Activated B cell treated with CpG ODN at 0.5 μM for 24 hours (primary cell): Measurements from ENCODE around the gene BEAN1. TPM values are rescaled to one million over a fixed set of nuclear protein-coding genes. Genes with fewer than 3 reads are reported as not detected.

Experiments
- ATAC-seq: fragments of 200-7000 bp; cut with Tn5 transposase; one replicate; pipeline ENCODE4 v1.10.0; 2021; ENCODE audit warnings: low read depth, mild to moderate bottlenecking, moderate library complexity
- CTCF ChIA-PET: fragments of 350-600 bp; sonication (Branson Sonifier 250); formaldehyde crosslinking; loops from one replicate; lab custom pipeline; 2021; ENCODE audit warnings: antibody characterized with exemption; lab: Charles Lee
- POLR2A ChIA-PET: fragments of 350-600 bp; sonication (Branson Sonifier 250); formaldehyde crosslinking; loops from one replicate; lab custom pipeline; 2021; ENCODE audit warnings: antibody characterized with exemption; lab: Charles Lee
- DNase-seq: peaks from one replicate; pipeline ENCODE4 v3.0.0; 2022
- H3K27ac Mint-ChIP-seq: one replicate; pipeline ENCODE4 v1.8.0; 2020; ENCODE audit warnings: mixed read lengths
- H3K27me3 Mint-ChIP-seq: one replicate; pipeline ENCODE4 v1.8.0; 2021; ENCODE audit warnings: mixed read lengths
- H3K36me3 Mint-ChIP-seq: one replicate; pipeline ENCODE4 v1.8.0; 2021; ENCODE audit warnings: low read depth, mixed read lengths
- H3K4me1 Mint-ChIP-seq: one replicate; pipeline ENCODE4 v1.8.0; 2021; ENCODE audit warnings: mixed read lengths
- H3K4me3 Mint-ChIP-seq: one replicate; pipeline ENCODE4 v1.8.0; 2020; ENCODE audit warnings: mild to moderate bottlenecking, mixed read lengths
- H3K9me3 Mint-ChIP-seq: one replicate; pipeline ENCODE4 v1.8.0; 2020; ENCODE audit warnings: mixed read lengths
- intact Hi-C: fragments of 100-400 bp; cut with micrococcal nuclease; formaldehyde crosslinking; loops from one replicate; pipeline ENCODE4 v1.15.1; 2024
- total RNA-seq: library from RNA; stranded (reverse); gene quantifications from 2 replicates; pipeline ENCODE4 v1.2.3, GENCODE V29; 2022
- TF ChIP-seq, protein P1 (sequence below): fragments of 200-600 bp; IDR thresholded peaks from one replicate; pipeline ENCODE4 v1.8.0; 2022; ENCODE audit warnings: antibody characterized with exemption, mild to moderate bottlenecking

The BEAN1 gene
- total RNA-seq, 1 donor from 2014 or later = not detected

DNA sequence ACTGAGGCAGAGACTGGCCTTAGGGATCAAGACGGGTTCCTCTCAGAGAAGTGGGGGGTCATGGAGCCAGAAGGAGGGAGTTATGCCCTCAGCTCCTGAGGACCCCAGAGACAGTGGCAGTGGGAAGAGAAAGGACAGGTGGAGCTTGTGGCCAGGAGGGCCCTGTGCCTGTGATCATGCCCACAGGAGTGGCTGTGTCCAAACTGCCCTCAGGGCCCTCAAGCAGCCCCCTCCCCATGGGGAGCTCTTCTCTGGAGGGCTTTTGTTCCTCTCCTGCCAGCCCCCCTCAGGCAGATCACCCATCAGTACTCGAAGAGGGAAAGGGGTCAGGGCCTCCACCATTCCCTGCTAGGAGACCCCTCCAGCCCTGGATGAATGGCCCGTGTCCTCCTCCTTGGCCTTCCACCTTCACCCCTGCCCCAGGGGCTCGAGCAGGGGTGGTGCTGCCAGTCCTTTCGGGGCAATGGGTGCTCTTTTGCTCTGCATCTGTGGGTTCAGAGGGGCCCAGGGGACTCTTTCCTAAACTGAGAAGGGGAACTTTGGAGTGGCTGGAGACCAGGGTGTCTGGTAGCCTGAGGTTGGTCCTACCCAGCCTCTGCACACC is 52.7 kb downstream of the BEAN1 start:
- DNase-seq = no peak
- H3K4me3 Mint-ChIP-seq = no peak overlapping the region
- ATAC-seq = no peak
- H3K4me1 Mint-ChIP-seq = peaks cover 26% of the 10 kb centered on the region
- POLR2A ChIA-PET = interaction anchor here (1.6 kb wide), 1 partner anchor 73 kb away, joined by 4 read pairs; the partner anchor contains the start of gene CKLF
- H3K36me3 Mint-ChIP-seq = no peaks in the 10 kb centered on the region
- TF ChIP-seq, protein P1, sequence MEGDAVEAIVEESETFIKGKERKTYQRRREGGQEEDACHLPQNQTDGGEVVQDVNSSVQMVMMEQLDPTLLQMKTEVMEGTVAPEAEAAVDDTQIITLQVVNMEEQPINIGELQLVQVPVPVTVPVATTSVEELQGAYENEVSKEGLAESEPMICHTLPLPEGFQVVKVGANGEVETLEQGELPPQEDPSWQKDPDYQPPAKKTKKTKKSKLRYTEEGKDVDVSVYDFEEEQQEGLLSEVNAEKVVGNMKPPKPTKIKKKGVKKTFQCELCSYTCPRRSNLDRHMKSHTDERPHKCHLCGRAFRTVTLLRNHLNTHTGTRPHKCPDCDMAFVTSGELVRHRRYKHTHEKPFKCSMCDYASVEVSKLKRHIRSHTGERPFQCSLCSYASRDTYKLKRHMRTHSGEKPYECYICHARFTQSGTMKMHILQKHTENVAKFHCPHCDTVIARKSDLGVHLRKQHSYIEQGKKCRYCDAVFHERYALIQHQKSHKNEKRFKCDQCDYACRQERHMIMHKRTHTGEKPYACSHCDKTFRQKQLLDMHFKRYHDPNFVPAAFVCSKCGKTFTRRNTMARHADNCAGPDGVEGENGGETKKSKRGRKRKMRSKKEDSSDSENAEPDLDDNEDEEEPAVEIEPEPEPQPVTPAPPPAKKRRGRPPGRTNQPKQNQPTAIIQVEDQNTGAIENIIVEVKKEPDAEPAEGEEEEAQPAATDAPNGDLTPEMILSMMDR = no peak
- intact Hi-C loops = loop anchor here (2.0 kb wide), 2 partner anchors 45 to 71 kb away; partner anchors contain the start of gene TK2
- peaks cover 7% of the 10 kb centered on the region for H3K27me3 Mint-ChIP-seq
- no peak overlapping the region for H3K27ac Mint-ChIP-seq
- CTCF ChIA-PET = interaction anchor here (0.8 to 2.1 kb wide), 8 partner anchors 28 to 122 kb away, joined by 3 to 9 read pairs (median 4); no protein-coding TSS in a partner anchor
- H3K9me3 Mint-ChIP-seq = no peaks in the 10 kb centered on the region

DNA sequence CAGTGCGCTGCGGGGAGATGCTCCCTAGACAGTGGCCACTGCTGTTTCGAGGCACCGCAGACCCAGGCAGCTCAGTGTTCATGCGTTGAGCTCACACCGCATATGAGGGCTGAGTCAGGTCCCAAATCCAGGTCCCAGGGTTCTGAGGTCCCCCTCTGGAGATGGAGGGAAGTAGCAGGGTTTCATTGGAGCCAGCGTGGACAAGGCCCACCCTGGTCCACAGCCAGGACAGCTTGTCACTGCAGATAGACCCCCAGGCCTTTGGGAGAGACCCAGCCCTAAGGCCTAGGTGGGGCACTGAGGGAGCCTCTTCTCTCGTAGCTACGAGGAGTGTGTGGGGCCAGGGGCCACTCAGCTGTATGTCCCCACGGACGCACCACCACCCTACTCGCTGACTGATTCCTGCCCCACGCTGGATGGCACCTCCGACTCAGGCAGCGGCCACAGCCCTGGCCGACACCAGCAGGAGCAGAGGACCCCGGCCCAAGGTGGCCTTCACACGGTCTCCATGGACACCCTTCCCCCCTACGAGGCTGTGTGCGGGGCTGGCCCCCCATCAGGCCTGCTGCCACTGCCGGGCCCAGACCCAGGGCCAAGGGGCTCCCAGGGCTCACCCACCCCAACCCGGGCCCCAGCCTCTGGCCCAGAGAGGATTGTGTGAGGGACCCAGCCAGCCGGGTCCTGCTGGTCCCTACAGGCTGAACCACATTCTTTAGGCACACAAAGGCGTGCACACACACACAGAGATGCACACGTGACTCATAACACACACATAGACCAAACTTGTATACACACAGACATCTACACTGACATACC is 53.4 kb downstream of the BEAN1 start:
- Mint-ChIP-seq H3K4me1 (peaks cover 21% of the 10 kb centered on the region), H3K4me3 (no peak overlapping the region), H3K9me3 (no peaks in the 10 kb centered on the region), H3K27me3 (peaks cover 5% of the 10 kb centered on the region), H3K27ac (no peak overlapping the region), H3K36me3 (no peaks in the 10 kb centered on the region)
- DNase-seq (no peak), ATAC-seq (no peak)
- TF ChIP-seq, protein P1 = no peak
- intact Hi-C loops = no loop called here
- POLR2A ChIA-PET = interaction anchor here (1.6 kb wide), 1 partner anchor 72 kb away, joined by 4 read pairs; the partner anchor contains the start of gene CKLF
- CTCF ChIA-PET = interaction anchor here (0.8 to 2.1 kb wide), 5 partner anchors 32 to 109 kb away, joined by 3 to 9 read pairs (median 4); no protein-coding TSS in a partner anchor

DNA sequence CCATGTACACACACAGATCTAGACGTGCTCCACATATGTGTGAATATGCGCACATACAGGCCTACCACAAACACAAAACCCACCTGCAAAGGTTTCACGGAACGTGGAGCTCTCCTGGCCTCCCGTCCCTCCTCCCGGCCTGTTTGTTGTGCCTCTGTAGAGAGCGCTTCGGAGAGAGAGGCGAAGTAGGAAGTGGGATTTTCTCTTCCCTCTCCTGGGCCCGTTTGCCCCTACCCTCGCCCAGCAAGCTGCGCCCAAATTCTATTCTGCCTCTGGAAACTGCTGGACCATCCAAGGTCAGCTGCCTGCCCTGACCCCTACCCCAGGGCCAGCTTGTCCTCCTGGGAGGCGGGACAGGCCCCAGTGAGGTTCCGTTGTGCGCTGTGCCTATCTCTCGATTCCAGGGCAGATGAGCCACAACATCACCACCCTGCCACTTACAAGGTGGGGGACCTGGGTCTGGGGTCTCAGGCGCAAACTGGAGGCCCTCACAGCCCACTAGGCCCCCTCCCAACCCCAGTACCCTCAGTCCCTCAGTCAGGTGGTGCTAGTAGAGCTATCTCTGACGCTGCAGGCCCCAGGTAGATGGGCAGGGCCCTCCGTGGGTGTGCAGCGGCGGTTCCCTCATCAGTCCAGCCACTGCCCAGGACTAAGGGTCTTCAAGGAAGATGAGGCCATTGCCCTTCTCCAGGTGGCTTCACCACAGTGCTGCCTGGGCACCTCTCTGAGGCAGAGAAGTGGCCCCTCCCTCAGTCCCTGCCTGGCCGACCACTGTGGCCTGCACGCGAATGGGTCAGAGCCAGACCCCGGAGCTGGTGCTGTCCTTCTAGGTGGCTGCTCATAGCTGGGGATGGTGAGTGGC is 54.2 kb downstream of the BEAN1 start:
- ChIA-PET POLR2A (no interaction called here), CTCF (interaction anchor here (1.6 to 2.1 kb wide), 2 partner anchors 63 to 76 kb away, joined by 3 to 9 read pairs; no protein-coding TSS in a partner anchor)
- Mint-ChIP-seq H3K4me3 (no peak overlapping the region), H3K9me3 (no peaks in the 10 kb centered on the region), H3K4me1 (peaks cover 20% of the 10 kb centered on the region), H3K36me3 (no peaks in the 10 kb centered on the region), H3K27ac (no peak overlapping the region), H3K27me3 (peaks cover 5% of the 10 kb centered on the region)
- ATAC-seq (no peak), DNase-seq (no peak)
- TF ChIP-seq, protein P1 = no peak
- intact Hi-C loops = no loop called here

DNA sequence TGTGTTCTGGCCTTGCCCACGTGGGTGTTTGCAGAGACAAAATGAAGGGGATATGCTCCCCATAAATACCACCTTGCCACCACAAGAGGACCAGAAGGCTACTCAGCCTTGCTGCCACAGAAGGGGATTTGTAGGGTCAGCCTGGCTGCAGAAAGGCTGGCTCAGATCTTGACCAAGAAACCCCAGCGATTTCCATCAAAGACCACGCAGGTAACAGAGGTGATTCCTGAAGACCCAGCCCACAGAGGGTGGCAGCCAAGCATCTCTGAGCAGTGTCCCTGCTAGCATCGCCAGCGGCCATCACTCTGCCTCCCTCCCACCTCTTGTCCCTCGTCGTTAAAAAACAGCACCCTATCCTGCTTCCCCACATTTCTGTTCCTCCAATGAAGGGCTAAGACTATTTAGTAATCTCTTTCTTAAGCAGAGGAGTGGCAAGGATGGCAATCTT is 54.9 kb downstream of the BEAN1 start:
- ChIA-PET CTCF (interaction anchor here (1.2 to 2.1 kb wide), 3 partner anchors 13 to 77 kb away, joined by 3 to 9 read pairs (median 3); no protein-coding TSS in a partner anchor), POLR2A (no interaction called here)
- TF ChIP-seq, protein P1 = no peak
- intact Hi-C loops = no loop called here
- Mint-ChIP-seq H3K9me3 (no peaks in the 10 kb centered on the region), H3K4me3 (no peak overlapping the region), H3K36me3 (no peaks in the 10 kb centered on the region), H3K27me3 (peaks cover 3% of the 10 kb centered on the region), H3K27ac (no peak overlapping the region), H3K4me1 (peaks cover 20% of the 10 kb centered on the region)
- ATAC-seq = no peak
- no peak for DNase-seq
